Measurements from ENCODE around the gene ST6GAL1. TPM values are rescaled to one million over a fixed set of nuclear protein-coding genes. Genes with fewer than 3 reads are reported as not detected.
"Not testable (repeated sequence)": the region's sequence is repeated elsewhere in the genome, so short reads cannot be mapped to it uniquely, and the experiment has no call there.

The ST6GAL1 gene
- total RNA-seq, 1 donor from 2014 or later, result 15.8 TPM

DNA sequence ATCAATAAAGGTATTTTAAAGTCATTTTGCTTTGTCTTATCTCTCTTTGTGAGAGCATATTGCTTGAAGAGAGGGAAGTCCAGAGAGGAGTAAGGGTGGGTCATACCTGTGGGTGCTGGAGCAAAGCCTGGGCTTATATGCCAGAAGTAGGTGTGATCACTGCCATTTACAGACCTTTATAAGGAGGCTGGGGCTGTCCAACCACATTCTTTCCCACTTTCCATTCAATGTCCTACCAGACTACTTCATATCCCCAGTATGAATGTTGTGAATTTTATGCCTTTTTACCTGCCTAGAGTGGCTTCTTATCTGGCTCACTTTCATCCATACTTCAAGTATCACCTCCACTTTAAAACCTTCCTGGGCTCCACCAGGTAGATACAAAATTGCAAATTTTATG lies 39.4 kb upstream of the ST6GAL1 start:
- TF ChIP-seq, protein P1, sequence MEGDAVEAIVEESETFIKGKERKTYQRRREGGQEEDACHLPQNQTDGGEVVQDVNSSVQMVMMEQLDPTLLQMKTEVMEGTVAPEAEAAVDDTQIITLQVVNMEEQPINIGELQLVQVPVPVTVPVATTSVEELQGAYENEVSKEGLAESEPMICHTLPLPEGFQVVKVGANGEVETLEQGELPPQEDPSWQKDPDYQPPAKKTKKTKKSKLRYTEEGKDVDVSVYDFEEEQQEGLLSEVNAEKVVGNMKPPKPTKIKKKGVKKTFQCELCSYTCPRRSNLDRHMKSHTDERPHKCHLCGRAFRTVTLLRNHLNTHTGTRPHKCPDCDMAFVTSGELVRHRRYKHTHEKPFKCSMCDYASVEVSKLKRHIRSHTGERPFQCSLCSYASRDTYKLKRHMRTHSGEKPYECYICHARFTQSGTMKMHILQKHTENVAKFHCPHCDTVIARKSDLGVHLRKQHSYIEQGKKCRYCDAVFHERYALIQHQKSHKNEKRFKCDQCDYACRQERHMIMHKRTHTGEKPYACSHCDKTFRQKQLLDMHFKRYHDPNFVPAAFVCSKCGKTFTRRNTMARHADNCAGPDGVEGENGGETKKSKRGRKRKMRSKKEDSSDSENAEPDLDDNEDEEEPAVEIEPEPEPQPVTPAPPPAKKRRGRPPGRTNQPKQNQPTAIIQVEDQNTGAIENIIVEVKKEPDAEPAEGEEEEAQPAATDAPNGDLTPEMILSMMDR (IDR thresholded peaks at IDR 0.05; ENCODE audit: insufficient read depth, low read depth, low read length), result no peak
- TF ChIP-seq EZH2 (IDR thresholded peaks at IDR 0.05; ENCODE audit: insufficient read depth, low read length), result no peak
- Mint-ChIP-seq H3K27me3 (ENCODE audit: low read depth, unreplicated experiment) (no peaks in the 10 kb centered on the region), H3K36me3 (ENCODE audit: low read depth, unreplicated experiment) (no peaks in the 10 kb centered on the region), H3K27ac (ENCODE audit: unreplicated experiment) (no peak overlapping the region), H3K4me3 (ENCODE audit: unreplicated experiment) (no peak overlapping the region), H3K9me3 (ENCODE audit: unreplicated experiment) (peaks cover 3% of the 10 kb centered on the region), H3K4me1 (ENCODE audit: low read depth, unreplicated experiment) (peaks cover 16% of the 10 kb centered on the region)
- no peaks in the 10 kb centered on the region for H3K9me3 ChIP-seq (ENCODE audit: insufficient read depth, low read depth, low read length)
- H2AFZ ChIP-seq (ENCODE audit: low read depth, low read length), result no peak overlapping the region
- no peak overlapping the region for H3K4me3 ChIP-seq (ENCODE audit: insufficient read depth, low read depth, low read length)
- DNase-seq (ENCODE audit: low read depth) (no peak), FAIRE-seq (no peak)
- H3K4me2 ChIP-seq (ENCODE audit: low read length), result no peak overlapping the region
- H3K27me3 ChIP-seq (ENCODE audit: insufficient read depth, low read length), result no peaks in the 10 kb centered on the region
- H3K79me2 ChIP-seq (ENCODE audit: insufficient read depth, low read length), result no peaks in the 10 kb centered on the region
- H3K9ac ChIP-seq (ENCODE audit: low read length), result no peak overlapping the region
- H3K36me3 ChIP-seq (ENCODE audit: insufficient read depth, low read length), result no peaks in the 10 kb centered on the region
- no peak overlapping the region for H3K27ac ChIP-seq (ENCODE audit: low read depth, low read length)
- no peaks in the 10 kb centered on the region for H4K20me1 ChIP-seq (ENCODE audit: insufficient read depth, low read length)
- no peaks in the 10 kb centered on the region for H3K4me1 ChIP-seq (ENCODE audit: insufficient read depth, low read length)

DNA sequence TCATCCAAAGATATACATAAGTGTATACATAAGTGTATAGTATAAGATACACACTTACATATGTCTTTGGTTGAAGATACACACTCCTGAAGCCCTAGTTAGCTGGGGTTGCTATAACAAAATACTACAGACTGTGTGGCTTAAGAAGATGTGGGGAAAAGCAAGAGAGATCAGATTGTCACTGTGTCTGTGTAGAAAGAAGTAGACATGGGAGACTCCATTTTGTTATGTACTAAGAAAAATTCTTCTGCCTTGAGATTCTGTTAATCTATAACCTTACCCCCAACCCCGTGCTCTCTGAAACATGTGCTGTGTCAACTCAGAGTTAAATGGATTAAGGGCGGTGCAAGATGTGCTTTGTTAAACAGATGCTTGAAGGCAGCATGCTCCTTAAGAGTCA lies 37.3 kb upstream of the ST6GAL1 start:
- H3K4me3 Mint-ChIP-seq (ENCODE audit: unreplicated experiment); H3K36me3 Mint-ChIP-seq (ENCODE audit: low read depth, unreplicated experiment); H3K27ac Mint-ChIP-seq (ENCODE audit: unreplicated experiment); H3K4me3 ChIP-seq (ENCODE audit: insufficient read depth, low read depth, low read length); H3K4me1 Mint-ChIP-seq (ENCODE audit: low read depth, unreplicated experiment); H3K9ac ChIP-seq (ENCODE audit: low read length); H3K4me1 ChIP-seq (ENCODE audit: insufficient read depth, low read length); H3K27ac ChIP-seq (ENCODE audit: low read depth, low read length); H3K9me3 Mint-ChIP-seq (ENCODE audit: unreplicated experiment); H3K4me2 ChIP-seq (ENCODE audit: low read length); DNase-seq (ENCODE audit: low read depth); H3K27me3 Mint-ChIP-seq (ENCODE audit: low read depth, unreplicated experiment); H3K9me3 ChIP-seq (ENCODE audit: insufficient read depth, low read depth, low read length); FAIRE-seq; H3K27me3 ChIP-seq (ENCODE audit: insufficient read depth, low read length); H3K79me2 ChIP-seq (ENCODE audit: insufficient read depth, low read length); H3K36me3 ChIP-seq (ENCODE audit: insufficient read depth, low read length); H4K20me1 ChIP-seq (ENCODE audit: insufficient read depth, low read length); H2AFZ ChIP-seq (ENCODE audit: low read depth, low read length): not testable (repeated sequence)

DNA sequence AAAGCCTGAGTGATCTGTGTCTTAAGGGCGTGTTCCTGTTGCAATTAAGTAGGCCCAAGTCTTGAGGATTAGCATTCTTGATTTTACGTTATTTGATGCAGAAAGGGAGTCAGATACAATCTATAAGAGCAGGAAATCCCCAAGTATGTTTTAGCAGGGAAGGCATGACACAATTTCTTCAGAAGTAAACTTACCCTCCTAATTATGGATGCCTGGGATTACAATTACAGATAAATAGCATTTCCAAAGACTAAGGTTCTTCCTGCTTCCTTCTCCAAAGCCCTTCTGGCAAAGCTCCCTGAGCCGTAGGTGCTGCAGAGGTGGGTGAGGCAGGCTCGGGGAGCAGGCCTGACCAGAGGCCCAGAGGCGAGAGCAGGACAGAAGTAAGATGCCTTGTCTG lies 34.9 kb upstream of the ST6GAL1 start:
- Histone ChIP-seq H3K4me1 (ENCODE audit: insufficient read depth, low read length) (no peaks in the 10 kb centered on the region), H3K36me3 (ENCODE audit: insufficient read depth, low read length) (no peaks in the 10 kb centered on the region), H3K4me2 (ENCODE audit: low read length) (no peak overlapping the region), H3K4me3 (ENCODE audit: insufficient read depth, low read depth, low read length) (no peak overlapping the region), H3K27me3 (ENCODE audit: insufficient read depth, low read length) (peaks cover 2% of the 10 kb centered on the region), H3K9ac (ENCODE audit: low read length) (no peak overlapping the region), H3K27ac (ENCODE audit: low read depth, low read length) (no peak overlapping the region), H3K9me3 (ENCODE audit: insufficient read depth, low read depth, low read length) (no peaks in the 10 kb centered on the region), H3K79me2 (ENCODE audit: insufficient read depth, low read length) (no peaks in the 10 kb centered on the region), H2AFZ (ENCODE audit: low read depth, low read length) (no peak overlapping the region), H4K20me1 (ENCODE audit: insufficient read depth, low read length) (no peaks in the 10 kb centered on the region)
- H3K4me3 Mint-ChIP-seq (ENCODE audit: unreplicated experiment), result no peak overlapping the region
- no peaks in the 10 kb centered on the region for H3K27me3 Mint-ChIP-seq (ENCODE audit: low read depth, unreplicated experiment)
- H3K27ac Mint-ChIP-seq (ENCODE audit: unreplicated experiment), result no peak overlapping the region
- no peak for FAIRE-seq
- TF ChIP-seq, protein P1 (IDR thresholded peaks at IDR 0.05; ENCODE audit: insufficient read depth, low read depth, low read length), result no peak
- TF ChIP-seq EZH2 (IDR thresholded peaks at IDR 0.05; ENCODE audit: insufficient read depth, low read length), result no peak
- peaks cover 6% of the 10 kb centered on the region for H3K9me3 Mint-ChIP-seq (ENCODE audit: unreplicated experiment)
- peaks cover 2% of the 10 kb centered on the region for H3K36me3 Mint-ChIP-seq (ENCODE audit: low read depth, unreplicated experiment)
- DNase-seq (ENCODE audit: low read depth), result no peak
- H3K4me1 Mint-ChIP-seq (ENCODE audit: low read depth, unreplicated experiment), result no peaks in the 10 kb centered on the region

Measured in astrocyte (in vitro differentiated cells and primary cell).